ENCODE data around the gene VWA2.

DNA sequence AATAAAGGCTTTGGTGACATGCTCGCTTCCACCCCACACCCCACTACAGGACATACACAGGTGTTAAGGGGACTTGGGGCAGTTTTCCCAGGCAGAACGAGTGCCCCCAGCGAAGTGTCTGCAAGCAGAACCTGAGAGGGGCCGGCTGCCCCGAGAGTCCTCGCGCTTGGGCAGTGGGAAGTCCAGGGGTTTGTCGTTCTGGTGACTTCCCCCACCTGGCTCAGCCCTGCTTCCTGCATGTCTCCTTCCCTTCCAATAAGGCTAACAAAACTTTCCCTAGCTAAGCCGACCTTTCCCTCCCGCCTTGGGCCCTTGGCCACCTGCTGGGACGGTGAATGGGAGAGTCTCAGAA is 916 bp downstream of the VWA2 start:
- TF ChIP-seq POLR2A (IDR thresholded peaks at IDR 0.05; ENCODE audit: low read depth) (no peak), EP300 (IDR thresholded peaks at IDR 0.05) (no peak)
